ENCODE results near the gene NUPR2. TPM values are rescaled to one million over a fixed set of nuclear protein-coding genes. Genes with fewer than 3 reads are reported as not detected.
A peak's percentile ranks its signal among the peaks of the same experiment; 100 is the strongest.
"Not testable (repeated sequence)": the region's sequence is repeated elsewhere in the genome, so short reads cannot be mapped to it uniquely, and the experiment has no call there.

Gene NUPR2
- polyA plus RNA-seq, 3 donors from 2014 or later = not detected

GRCh38 chr7:56078196-56078595, 38.0 kb downstream of the NUPR2 start:
- Mint-ChIP-seq H3K36me3 (peaks cover 4 to 5% (median 4%) of the 10 kb centered on the region in 3 donors), H3K27ac (no peak overlapping the region), H3K27me3 (ENCODE audit: low read depth in 3 of 3) (no peaks in the 10 kb centered on the region), H3K4me1 (peaks cover 5 to 7% of the 10 kb centered on the region in 2 donors), H3K9me3 (no peaks in the 10 kb centered on the region), H3K4me3 (no peak overlapping the region)
- no peak for DNase-seq

- Mint-ChIP-seq H3K4me3 (no peak overlapping the region), H3K9me3 (no peaks in the 10 kb centered on the region), H3K36me3 (peaks cover 4 to 7% (median 4%) of the 10 kb centered on the region in 3 donors), H3K27ac (no peak overlapping the region), H3K27me3 (ENCODE audit: low read depth in 3 of 3) (peaks cover 0 to 2% (median 0%) of the 10 kb centered on the region in 3 donors), H3K4me1 (peaks cover 6 to 7% of the 10 kb centered on the region in 2 donors)
- DNase-seq = no peak
These were observed 38.5 kb downstream of the NUPR2 start for GRCh38 chr7:56077681-56078080.

- no peaks in the 10 kb centered on the region for H3K9me3 Mint-ChIP-seq
- DNase-seq = peak; percentile 67 to 73 (median 70)
- H3K4me3 Mint-ChIP-seq = no peak overlapping the region
- H3K27ac Mint-ChIP-seq = peak overlapping the region in 3 of 6 donors; percentile 0 to 84 (median 43)
- peaks cover 0 to 2% (median 0%) of the 10 kb centered on the region in 3 donors for H3K27me3 Mint-ChIP-seq (ENCODE audit: low read depth in 3 of 3)
- H3K36me3 Mint-ChIP-seq = peaks cover 8 to 13% (median 9%) of the 10 kb centered on the region in 3 donors
- peaks cover 7% of the 10 kb centered on the region in 2 donors for H3K4me1 Mint-ChIP-seq
These were observed 41.8 kb downstream of the NUPR2 start for GRCh38 chr7:56074371-56074791.

DNA sequence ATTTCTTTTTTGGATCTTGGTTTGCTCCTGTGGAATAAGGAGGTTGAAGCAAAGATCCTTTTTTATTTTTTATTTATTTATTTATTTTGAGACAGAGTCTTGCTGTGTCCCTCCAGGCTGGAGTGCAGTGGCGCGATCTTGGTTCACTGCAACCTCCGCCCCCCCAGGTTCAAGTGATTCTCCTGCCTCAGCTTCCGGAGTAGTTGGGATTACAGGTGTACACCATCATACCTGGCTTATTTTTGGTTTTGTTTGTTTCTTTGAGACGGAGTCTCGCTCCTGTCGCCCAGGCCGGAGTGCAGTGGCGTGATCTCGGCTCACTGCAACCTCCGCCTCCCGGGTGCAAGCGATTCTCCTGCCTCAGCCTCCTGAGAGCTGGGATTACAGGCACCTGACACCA, 49.8 kb downstream of the NUPR2 start:
- H3K27ac Mint-ChIP-seq, DNase-seq, H3K9me3 Mint-ChIP-seq: not testable (repeated sequence)
- peaks cover 14 to 25% (median 15%) of the 10 kb centered on the region in 3 donors for H3K36me3 Mint-ChIP-seq
- peaks cover 9 to 15% (median 9%) of the 10 kb centered on the region in 3 donors for H3K27me3 Mint-ChIP-seq (ENCODE audit: low read depth in 3 of 3)
- H3K4me3 Mint-ChIP-seq = peak overlapping the region in 2 of 5 donors; percentile 29 to 30
- H3K4me1 Mint-ChIP-seq = peaks cover 22 to 37% of the 10 kb centered on the region in 2 donors

Other genes starting within 250 kb of the NUPR2 start
- 1 to 10 TPM in 2 of 3 donors, not detected in 1; 1.2 to 4.3 TPM for gene ZNF713, start 229.0 kb downstream of the NUPR2 start, polyA plus RNA-seq
- 10 to 100 TPM; 13.8 to 20.2 (median 16.4) TPM for gene MRPS17, start 164.5 kb downstream of the NUPR2 start, polyA plus RNA-seq
- 10 to 100 TPM; 37.6 to 58.6 (median 54.1) TPM for gene NIPSNAP2, start 151.8 kb downstream of the NUPR2 start, polyA plus RNA-seq
- gene PSPH, start 65.0 kb downstream of the NUPR2 start, polyA plus RNA-seq = 1 to 10 TPM; 3.2 to 6.8 (median 5.1) TPM
- gene CCT6A, start 64.7 kb downstream of the NUPR2 start, polyA plus RNA-seq = 10 to 100 TPM; 64.6 to 91.0 (median 77.6) TPM
- gene SUMF2, start 52.1 kb downstream of the NUPR2 start, polyA plus RNA-seq = 100 to 1,000 TPM in 2 of 3 donors, 10 to 100 TPM in 1; 86.1 to 198 (median 188) TPM
- under 1 TPM in 2 of 3 donors, not detected in 1; 0.10 to 0.16 TPM for gene PHKG1, start 23.5 kb downstream of the NUPR2 start, polyA plus RNA-seq
- gene CHCHD2, start 9.9 kb downstream of the NUPR2 start, polyA plus RNA-seq = 100 to 1,000 TPM; 512 to 798 (median 585) TPM

All from immature natural killer cell (primary cell).